Mucosa of rectum (tissue), 2 donors: ENCODE measurements around the gene FES.

Experiments used
- H3K27ac ChIP-seq, 2 donors: one replicate each; pipeline ENCODE4 v1.7.0; 2013; ENCODE audit warnings: inconsistent platforms in 2 of 2, low read depth in 2 of 2, low read length in 2 of 2
- H3K27me3 ChIP-seq, 2 donors: one replicate each; pipeline ENCODE4 v1.7.0; 2013; ENCODE audit warnings: low read length in 2 of 2; ENCODE audit not compliant: control insufficient read depth in 2 of 2, insufficient read depth in 2 of 2
- H3K36me3 ChIP-seq, 2 donors: one replicate each; pipeline ENCODE4 v1.7.0; 2013; ENCODE audit warnings: low read length in 2 of 2; ENCODE audit not compliant: control insufficient read depth in 2 of 2, insufficient read depth in 2 of 2
- H3K4me1 ChIP-seq, 2 donors: one replicate each; pipeline ENCODE4 v1.7.0; 2013; ENCODE audit warnings: low read length in 2 of 2, mild to moderate bottlenecking in 1 of 2; ENCODE audit not compliant: control insufficient read depth in 2 of 2, insufficient read depth in 2 of 2
- H3K4me3 ChIP-seq, 2 donors: one replicate each; pipeline ENCODE4 v1.7.0; 2013; ENCODE audit warnings: low read length in 2 of 2
- H3K9ac ChIP-seq, 2 donors: one replicate each; pipeline ENCODE4 v1.7.0; 2013; ENCODE audit warnings: low read length in 2 of 2, low read depth in 1 of 2, mild to moderate bottlenecking in 1 of 2
- H3K9me3 ChIP-seq, 2 donors: one replicate each; pipeline ENCODE4 v1.7.0; 2013; ENCODE audit warnings: low read length in 2 of 2; ENCODE audit not compliant: control insufficient read depth in 2 of 2
- donor health status: healthy.
- donor health status: Normal muscosa, but diverticular disease.

FES gene

GRCh38 chr15:90930861-90931574 is 46.7 kb downstream of the FES start:
- Histone ChIP-seq H3K27me3 (no peaks in the 10 kb centered on the region), H3K4me1 (peaks cover 35 to 36% of the 10 kb centered on the region in 2 donors), H3K36me3 (no peaks in the 10 kb centered on the region), H3K27ac (peak overlapping the region; percentile 95 to 98), H3K9me3 (no peaks in the 10 kb centered on the region), H3K4me3 (peak overlapping the region; percentile 68 to 94), H3K9ac (peak overlapping the region; percentile 89 to 93)

- no peaks in the 10 kb centered on the region for H3K36me3 ChIP-seq
- H3K27me3 ChIP-seq = no peaks in the 10 kb centered on the region
- peak overlapping the region; percentile 94 to 98 for H3K27ac ChIP-seq
- H3K4me1 ChIP-seq = peaks cover 39 to 40% of the 10 kb centered on the region in 2 donors
- H3K9ac ChIP-seq = peak overlapping the region; percentile 10 to 68
- H3K4me3 ChIP-seq = peak overlapping the region; percentile 68 to 94
- no peaks in the 10 kb centered on the region for H3K9me3 ChIP-seq
Observed at GRCh38 chr15:90931575-90931827, 47.2 kb downstream of the FES start.

GRCh38 chr15:90931828-90932659 is 47.7 kb downstream of the FES start, which contains the start of gene HDDC3:
HDDC3 (minus strand) TSS chr15:90932549; CDS start chr15:90932540, 9 bp downstream.
- Histone ChIP-seq H3K4me3 (peak within 1 kb of the TSS; percentile 68 to 94), H3K9ac (peak within 1 kb of the TSS; percentile 68 to 94), H3K4me1 (peaks cover 39 to 40% of the 10 kb centered on the region in 2 donors)

GRCh38 chr15:90932660-90932991 is 48.3 kb downstream of the FES start:
- Histone ChIP-seq H3K27me3 (no peaks in the 10 kb centered on the region), H3K9ac (peak overlapping the region; percentile 68 to 94), H3K4me3 (peak overlapping the region in 1 of 2 donors; percentile 94), H3K27ac (peak overlapping the region; percentile 94 to 98), H3K36me3 (peaks cover 2% of the 10 kb centered on the region in 2 donors), H3K4me1 (peaks cover 39 to 40% of the 10 kb centered on the region in 2 donors), H3K9me3 (no peaks in the 10 kb centered on the region)

More at GRCh38 chr15:90931828-90932659, 47.7 kb downstream of the FES start, which contains the start of gene HDDC3:
- no peaks in the 10 kb centered on the region for H3K9me3 ChIP-seq
- H3K27me3 ChIP-seq = no peaks in the 10 kb centered on the region
- H3K27ac ChIP-seq = peak within 1 kb of the TSS; percentile 94 to 98
- peaks cover 2% of the 10 kb centered on the region in 2 donors for H3K36me3 ChIP-seq

- Histone ChIP-seq H3K4me3 (no peak overlapping the region), H3K4me1 (peaks cover 39 to 40% of the 10 kb centered on the region in 2 donors), H3K36me3 (peaks cover 2 to 5% of the 10 kb centered on the region in 2 donors), H3K27me3 (no peaks in the 10 kb centered on the region), H3K9me3 (no peaks in the 10 kb centered on the region), H3K9ac (peak overlapping the region in 1 of 2 donors; percentile 10), H3K27ac (no peak overlapping the region)
Observed at GRCh38 chr15:90933301-90933700, 49.0 kb downstream of the FES start.

GRCh38 chr15:90934256-90934948 is 50.1 kb downstream of the FES start:
- H3K27me3 ChIP-seq = no peaks in the 10 kb centered on the region
- no peaks in the 10 kb centered on the region for H3K9me3 ChIP-seq
- H3K36me3 ChIP-seq = peaks cover 5 to 9% of the 10 kb centered on the region in 2 donors
- H3K27ac ChIP-seq = peak overlapping the region; percentile 76 to 85
- H3K9ac ChIP-seq = peak overlapping the region; percentile 78 to 84
- H3K4me1 ChIP-seq = peaks cover 38 to 39% of the 10 kb centered on the region in 2 donors
- peak overlapping the region; percentile 76 to 83 for H3K4me3 ChIP-seq

- peak within 1 kb of the TSS; percentile 78 to 84 for H3K9ac ChIP-seq
- H3K9me3 ChIP-seq = no peaks in the 10 kb centered on the region
- no peaks in the 10 kb centered on the region for H3K27me3 ChIP-seq
- H3K4me1 ChIP-seq = peaks cover 38 to 39% of the 10 kb centered on the region in 2 donors
- peak within 1 kb of the TSS; percentile 76 to 83 for H3K4me3 ChIP-seq
- peak within 1 kb of the TSS; percentile 76 to 85 for H3K27ac ChIP-seq
- peaks cover 12 to 16% of the 10 kb centered on the region in 2 donors for H3K36me3 ChIP-seq
Observed at GRCh38 chr15:90934949-90935751, 50.8 kb downstream of the FES start, which contains the start of gene UNC45A. UNC45A (plus strand) TSS chr15:90935285; CDS start chr15:90935325, 40 bp downstream.

GRCh38 chr15:90936823-90937222 is 52.5 kb downstream of the FES start:
- Histone ChIP-seq H3K27me3 (no peaks in the 10 kb centered on the region), H3K9ac (no peak overlapping the region), H3K4me3 (no peak overlapping the region), H3K36me3 (peaks cover 24 to 28% of the 10 kb centered on the region in 2 donors), H3K9me3 (no peaks in the 10 kb centered on the region), H3K4me1 (peaks cover 24 to 25% of the 10 kb centered on the region in 2 donors), H3K27ac (no peak overlapping the region)

- Histone ChIP-seq H3K27ac (no peak overlapping the region), H3K4me3 (no peak overlapping the region), H3K9me3 (no peaks in the 10 kb centered on the region), H3K36me3 (peaks cover 36 to 42% of the 10 kb centered on the region in 2 donors), H3K9ac (no peak overlapping the region), H3K4me1 (peaks cover 17 to 21% of the 10 kb centered on the region in 2 donors), H3K27me3 (no peaks in the 10 kb centered on the region)
Observed at GRCh38 chr15:90938261-90938660, 54.0 kb downstream of the FES start.
